HepG2 (cell line): ENCODE results near the gene MED4. TPM values are rescaled to one million over a fixed set of nuclear protein-coding genes. Genes with fewer than 3 reads are reported as not detected.

ENCODE experiments used
- ARID5B ChIP-seq: IDR thresholded peaks from 2 replicates; pipeline ENCODE4 v1.4.0; 2020; ENCODE audit warnings: mild to moderate bottlenecking, missing genetic modification reagents
- ATF3 ChIP-seq: sonication (generic); formaldehyde crosslinking; IDR thresholded peaks from 2 replicates; pipeline ENCODE4 v1.4.0; 2020; ENCODE audit warnings: missing genetic modification reagents
- BRD4 ChIP-seq: sonication (generic); formaldehyde crosslinking; IDR thresholded peaks from 2 replicates; pipeline ENCODE4 v1.4.0; 2020; ENCODE audit warnings: missing genetic modification reagents
- HMG20A ChIP-seq: IDR thresholded peaks from 2 replicates; pipeline ENCODE4 v1.6.1; 2016; ENCODE audit warnings: borderline replicate concordance
- KMT2A ChIP-seq: sonication (generic); formaldehyde crosslinking; IDR thresholded peaks from 2 replicates; pipeline ENCODE4 v1.4.0; 2020; ENCODE audit warnings: missing genetic modification reagents
- MBNL3 ChIP-seq: fragments of 250-450 bp; sonication (Bioruptor Pico); conservative IDR thresholded peaks from 2 replicates; pipeline ENCODE4 v1.8.0; 2022; ENCODE audit warnings: mild to moderate bottlenecking, inconsistent platforms
- NR2F2 ChIP-seq: IDR thresholded peaks from 2 replicates; pipeline ENCODE4 v1.6.1; 2012; ENCODE audit warnings: low read depth, inconsistent platforms, borderline replicate concordance
- PAXIP1 ChIP-seq: sonication (generic); formaldehyde crosslinking; conservative IDR thresholded peaks from 2 replicates; pipeline ENCODE4 v1.4.0; 2020; ENCODE audit warnings: mild to moderate bottlenecking, missing genetic modification reagents, moderate library complexity
- PLRG1 ChIP-seq: fragments of 450-650 bp; conservative IDR thresholded peaks from 2 replicates; pipeline ENCODE4 v1.6.1; 2016
- RXRB ChIP-seq: IDR thresholded peaks from 2 replicates; pipeline ENCODE4 v1.6.1; 2016; ENCODE audit warnings: borderline replicate concordance, missing genetic modification reagents, missing compliant biosample characterization
- SRY ChIP-seq: sonication (generic); formaldehyde crosslinking; IDR thresholded peaks from 2 replicates; pipeline ENCODE4 v1.8.0; 2022; ENCODE audit warnings: mild to moderate bottlenecking, missing genetic modification reagents
- ZNF18 ChIP-seq: sonication (generic); formaldehyde crosslinking; IDR thresholded peaks from 2 replicates; pipeline ENCODE4 v1.8.0; 2022; ENCODE audit warnings: mild to moderate bottlenecking, missing genetic modification reagents; ENCODE audit not compliant: insufficient replicate concordance
- ZNF251 ChIP-seq: sonication (generic); formaldehyde crosslinking; IDR thresholded peaks from 2 replicates; pipeline ENCODE4 v1.9.0; 2021; ENCODE audit warnings: mild to moderate bottlenecking, missing genetic modification reagents
- ZNF354B ChIP-seq: sonication (generic); formaldehyde crosslinking; IDR thresholded peaks from 2 replicates; pipeline ENCODE4 v1.8.0; 2022; ENCODE audit warnings: mild to moderate bottlenecking, missing genetic modification reagents
- polyA plus RNA-seq, 8 experiments: library from polyadenylated mRNA; depleted of rRNA in 3 of 8; stranded (reverse) in 7 of 8; unstranded in 1 of 8; fragments of >200 nt; fragmentation: Illumina TruSeq in 4 of 8; extraction: Trizol in 4 of 8; gene quantifications; 2 replicates each; pipeline versions ENCODE4 v1.2.1 to v1.2.3, GENCODE V29; 2011 to 2016; ENCODE audit warnings: low read depth in 4 of 8, missing spikeins in 1 of 8, mixed read lengths in 1 of 8; ENCODE audit not compliant: insufficient read depth in 1 of 8
- total RNA-seq, 5 experiments: library from RNA; depleted of rRNA; stranded (reverse); fragments of >200 nt; fragmentation: Illumina TruSeq; extraction: Trizol; gene quantifications; 2 replicates each; pipeline ENCODE4 v1.2.3, GENCODE V29; 2016; ENCODE audit warnings: low read depth in 1 of 5

Gene MED4
- total and polyA plus RNA-seq, 2 of the 13 experiments (the other 11 are each of a cell fraction or from before 2014, with no cell fraction given) = 49.4 to 57.8 TPM

GRCh38 chr13:48094781-48095502, at the start of gene MED4 (continued):
- TF ChIP-seq PAXIP1 (CRISPR knock-in tag) = no peak
- TF ChIP-seq KMT2A (CRISPR knock-in tag) = peak; percentile 97
- peak; percentile 88 for TF ChIP-seq BRD4
- TF ChIP-seq ZNF251 (CRISPR knock-in tag) = no peak
- peak; percentile 24; the same call in 1 of the 2 replicates for TF ChIP-seq HMG20A (CRISPR knock-in tag)
- no peak for TF ChIP-seq PLRG1
- peak; percentile 57 for TF ChIP-seq ZNF18
- no peak for TF ChIP-seq NR2F2
- peak; percentile 81 for TF ChIP-seq RXRB (CRISPR knock-in tag)
- TF ChIP-seq MBNL3 (CRISPR knock-in tag) = no peak
- peak; percentile 27; the same call in 1 of the 2 replicates for TF ChIP-seq ATF3 (CRISPR knock-in tag)
- TF ChIP-seq SRY (CRISPR knock-in tag) = peak; percentile 74; the same call in 1 of the 2 replicates
- TF ChIP-seq ZNF354B (CRISPR knock-in tag) = no peak
- TF ChIP-seq ARID5B (CRISPR knock-in tag) = peak; percentile 83
